Eye (tissue), 1 donor: Measurements from ENCODE around the gene STX8.
A peak's percentile ranks its signal among the peaks of the same experiment; 100 is the strongest.

Source experiments
- DNase-seq: peaks from one replicate; pipeline ENCODE4 v3.0.0-alpha.2; 2015

STX8 gene

DNA sequence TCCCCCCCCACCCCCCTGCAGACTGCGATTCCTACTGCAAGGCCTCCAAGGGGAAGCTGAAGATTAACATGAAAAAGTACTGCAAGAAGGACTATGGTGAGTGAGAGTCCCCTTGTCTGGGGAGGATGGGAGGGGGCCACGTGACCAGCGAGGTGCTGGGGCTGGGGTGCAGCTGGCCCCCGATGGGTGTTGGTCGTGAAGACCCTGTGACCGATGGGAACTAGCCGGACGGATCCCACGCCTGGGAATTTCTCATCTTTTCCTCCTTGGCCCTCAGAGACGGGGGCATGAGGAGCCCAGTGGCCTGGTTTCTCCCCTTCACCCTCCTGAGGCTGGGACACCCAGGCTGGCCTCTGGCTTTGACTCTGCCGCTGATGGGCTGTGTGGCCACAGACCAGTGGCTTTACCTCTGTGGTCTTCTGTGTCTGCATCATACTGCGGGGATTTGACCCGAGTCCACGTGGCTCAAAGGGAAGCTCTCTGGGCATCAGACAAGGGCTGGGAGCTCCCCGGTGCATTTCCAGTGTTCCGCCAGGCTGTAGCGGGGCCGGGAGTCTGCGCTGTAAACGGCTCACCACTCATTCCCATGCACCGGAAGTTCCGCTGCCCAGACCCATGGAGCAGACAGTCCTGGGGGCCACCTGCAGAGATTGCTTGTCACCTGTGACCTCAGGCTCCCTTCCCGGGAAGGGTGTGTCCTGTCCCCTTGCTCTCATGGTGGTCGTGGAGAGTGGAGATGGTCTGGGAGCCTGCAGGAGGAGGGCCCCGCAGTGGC, 354.3 kb downstream of the STX8 start:
- no peak for DNase-seq

DNA sequence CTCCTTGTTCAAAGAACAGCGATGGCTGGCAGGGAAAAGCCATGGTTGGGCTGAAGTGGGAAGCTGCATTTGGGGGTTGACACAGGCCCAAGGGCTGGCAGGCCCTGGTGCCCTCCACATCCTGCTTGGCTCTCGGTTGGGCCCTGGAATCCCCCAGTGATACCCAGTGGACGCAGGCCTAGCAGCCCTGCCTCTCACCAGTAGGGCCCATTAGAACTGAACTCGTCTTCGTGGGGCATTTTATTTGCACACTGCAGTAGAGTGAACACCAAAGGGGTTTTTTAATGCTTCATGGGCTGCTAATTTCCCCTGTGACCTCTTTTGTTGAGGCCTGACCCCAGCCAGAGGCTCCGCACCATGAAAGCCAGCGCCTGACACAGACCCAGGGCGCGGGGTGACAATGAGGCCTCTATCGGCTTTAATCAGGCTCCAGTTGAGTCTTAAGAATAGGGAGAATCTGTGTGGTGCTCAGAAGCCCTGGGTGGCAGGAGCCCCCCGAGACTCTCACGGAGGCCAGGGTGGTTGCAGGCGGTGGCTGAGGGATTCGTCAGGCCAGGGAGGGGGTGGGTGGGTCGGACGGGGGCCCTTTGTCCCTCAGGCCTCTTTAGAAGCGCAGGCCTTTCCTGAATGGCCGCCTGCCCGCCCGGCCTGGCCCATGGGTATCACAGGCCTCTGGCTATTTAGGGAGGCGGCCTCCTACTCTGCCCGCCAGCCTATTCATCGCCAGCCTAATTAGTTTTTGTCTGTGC, 355.0 kb downstream of the STX8 start:
- peak; percentile 87 for DNase-seq

DNA sequence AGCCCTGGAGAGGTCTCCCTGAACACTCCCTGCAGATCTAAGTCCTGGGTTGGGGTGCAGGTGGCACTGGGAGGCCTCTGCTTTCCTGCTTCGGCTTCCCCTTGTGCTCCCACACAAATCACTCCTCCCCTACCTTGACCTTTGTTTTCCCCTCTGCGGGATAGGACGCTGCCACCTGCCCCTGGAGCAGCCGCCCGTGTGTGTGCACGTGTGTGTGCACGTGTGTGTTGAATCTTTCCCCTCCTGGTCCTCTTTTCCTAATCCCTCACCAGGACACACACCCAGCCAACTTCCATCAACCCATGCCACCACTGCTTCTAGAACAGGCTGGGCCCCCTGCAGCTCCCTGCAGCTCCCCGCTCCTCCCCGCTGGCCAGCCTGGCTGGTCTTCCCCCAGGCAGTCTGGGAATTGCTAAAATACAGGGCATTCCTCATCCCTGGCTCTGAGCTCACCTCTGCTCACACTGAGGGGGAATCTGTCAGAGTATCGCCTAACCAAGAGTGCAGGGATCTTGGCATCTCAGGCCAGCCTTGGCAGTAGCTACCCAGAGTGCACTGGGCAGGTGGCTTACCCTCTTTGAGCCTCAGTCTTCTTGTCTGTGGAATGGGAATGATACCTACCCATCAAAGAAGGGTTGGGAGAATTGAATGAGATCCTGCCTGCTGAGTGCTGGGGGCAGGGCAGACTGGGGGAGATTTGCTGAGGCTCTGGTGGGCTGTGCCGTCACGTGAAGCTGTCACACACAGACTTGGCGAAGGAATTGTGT, 355.8 kb downstream of the STX8 start:
- no peak for DNase-seq

DNA sequence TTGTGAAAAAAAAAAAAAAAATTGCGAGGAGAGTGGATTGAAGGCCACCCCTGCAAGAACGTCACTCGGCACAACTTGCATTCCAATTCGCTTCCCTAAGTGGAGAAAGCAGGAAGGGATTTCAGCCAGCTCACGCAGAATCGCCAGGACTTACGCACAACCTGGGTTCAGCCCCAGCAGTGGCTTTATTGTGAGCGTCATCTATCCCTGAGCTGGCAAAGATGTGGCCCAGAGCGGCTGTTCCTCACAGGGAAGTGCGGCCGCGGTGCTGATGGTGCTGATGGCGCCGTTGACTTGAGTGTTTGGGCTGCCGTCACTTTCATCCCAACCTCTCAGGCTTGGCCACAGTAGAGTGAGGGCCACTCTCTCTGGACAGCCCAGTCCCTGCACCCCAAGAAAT, 356.7 kb downstream of the STX8 start:
- no peak for DNase-seq

DNA sequence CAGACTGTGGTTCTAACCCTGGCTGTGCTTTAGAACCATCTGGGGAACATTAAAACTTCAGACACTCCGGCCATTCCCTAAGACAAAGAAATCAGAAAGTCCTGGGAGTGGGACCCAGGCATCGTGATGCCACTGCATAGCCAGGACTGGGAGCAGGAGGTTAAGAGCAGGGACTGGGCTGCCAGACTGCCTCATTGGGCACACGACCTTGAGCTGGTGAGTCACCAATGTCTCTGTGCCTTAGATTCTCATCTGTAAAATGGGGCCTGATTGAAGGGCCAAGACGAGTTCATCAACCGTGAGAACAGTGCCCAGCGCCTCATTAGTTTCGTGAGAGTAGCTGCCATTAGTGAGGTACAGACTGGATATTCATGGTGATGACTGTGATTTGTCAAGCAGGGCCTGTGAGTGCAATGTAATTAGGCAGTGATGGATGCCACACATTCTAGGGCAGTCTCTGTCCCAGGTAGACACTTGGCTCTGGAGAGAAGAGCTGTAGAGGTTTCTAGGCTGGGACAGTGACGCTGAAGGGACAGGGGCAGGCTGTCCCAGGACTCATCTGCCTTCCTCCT, 357.5 kb downstream of the STX8 start:
- DNase-seq: no peak

DNA sequence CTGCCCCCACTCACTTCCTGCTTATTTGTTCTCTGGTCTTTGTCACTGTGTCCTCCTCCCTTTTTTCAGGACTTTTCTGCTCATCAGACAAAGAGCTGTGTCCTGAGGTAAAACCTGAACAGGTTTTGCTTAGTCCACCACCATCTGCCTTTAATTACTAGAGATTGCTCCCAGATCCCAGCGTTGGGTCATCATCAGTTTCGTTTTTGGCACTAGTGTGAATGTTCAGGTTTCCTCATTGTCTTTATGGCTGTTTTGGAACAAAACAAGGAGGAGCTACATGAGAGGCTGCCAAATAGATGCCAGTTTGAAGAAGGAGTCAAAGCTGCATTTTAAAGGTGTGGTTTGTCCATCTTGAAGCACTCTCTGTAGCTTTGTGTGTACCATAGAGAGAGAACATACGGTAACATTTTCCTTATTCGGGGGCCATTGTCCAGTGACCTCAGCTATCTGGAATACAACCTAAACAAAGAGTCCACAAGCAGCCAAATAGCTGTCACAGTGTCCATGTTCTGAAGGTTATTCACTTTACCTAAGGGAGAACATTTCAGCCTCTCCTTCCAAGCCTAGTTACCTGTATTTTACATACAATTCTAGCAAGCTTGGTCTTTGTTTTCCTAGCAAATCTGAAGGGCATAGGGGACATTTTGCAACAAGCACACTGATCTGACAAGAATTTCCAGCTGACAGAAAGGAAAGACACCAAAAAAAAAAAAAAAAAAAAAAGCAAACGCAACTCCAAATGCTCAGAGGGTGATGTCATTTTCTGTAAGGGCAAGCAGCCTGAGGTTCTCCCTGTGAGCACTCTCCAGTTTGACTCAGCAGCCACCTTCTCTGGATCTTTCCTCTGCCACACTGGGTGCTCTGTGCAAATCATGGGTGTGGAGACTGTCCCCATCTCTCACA, 358.2 kb downstream of the STX8 start:
- no peak for DNase-seq

DNA sequence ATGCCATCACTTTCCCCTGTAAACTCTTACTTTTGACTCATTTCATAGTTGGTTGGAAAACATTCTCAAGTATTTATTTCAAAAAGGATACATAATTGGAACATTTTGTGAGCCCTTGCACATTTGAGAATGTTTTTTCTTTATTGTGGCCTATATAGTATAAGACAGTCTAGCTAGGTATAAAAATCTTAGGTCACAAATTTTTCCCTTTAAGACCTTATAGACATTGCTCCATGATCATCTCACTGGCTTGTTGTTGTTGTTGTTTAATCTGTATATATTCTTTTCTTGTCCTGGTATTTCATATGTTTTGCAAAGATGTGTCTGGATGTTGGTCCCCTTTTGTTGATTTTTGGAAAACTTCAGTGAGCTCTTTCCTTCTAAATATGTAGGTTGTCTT, 360.2 kb downstream of the STX8 start:
- DNase-seq: no peak

DNA sequence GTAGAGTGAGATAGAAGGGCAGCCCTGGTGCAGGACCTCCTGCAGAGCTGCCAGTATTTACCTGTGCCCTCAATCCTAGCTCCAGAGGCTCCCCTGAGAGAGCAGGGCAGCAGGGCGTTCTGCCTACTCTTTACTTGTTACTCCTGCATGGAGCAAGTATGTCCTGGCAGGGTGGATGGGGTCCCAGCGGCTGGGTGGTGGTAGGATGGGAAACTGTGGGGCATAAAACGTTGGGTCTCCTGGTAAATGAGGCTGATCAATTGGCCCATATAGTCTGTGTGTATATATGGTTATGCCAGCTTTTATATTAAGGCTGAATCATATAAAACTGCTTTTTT, 362.3 kb downstream of the STX8 start:
- DNase-seq: no peak

DNA sequence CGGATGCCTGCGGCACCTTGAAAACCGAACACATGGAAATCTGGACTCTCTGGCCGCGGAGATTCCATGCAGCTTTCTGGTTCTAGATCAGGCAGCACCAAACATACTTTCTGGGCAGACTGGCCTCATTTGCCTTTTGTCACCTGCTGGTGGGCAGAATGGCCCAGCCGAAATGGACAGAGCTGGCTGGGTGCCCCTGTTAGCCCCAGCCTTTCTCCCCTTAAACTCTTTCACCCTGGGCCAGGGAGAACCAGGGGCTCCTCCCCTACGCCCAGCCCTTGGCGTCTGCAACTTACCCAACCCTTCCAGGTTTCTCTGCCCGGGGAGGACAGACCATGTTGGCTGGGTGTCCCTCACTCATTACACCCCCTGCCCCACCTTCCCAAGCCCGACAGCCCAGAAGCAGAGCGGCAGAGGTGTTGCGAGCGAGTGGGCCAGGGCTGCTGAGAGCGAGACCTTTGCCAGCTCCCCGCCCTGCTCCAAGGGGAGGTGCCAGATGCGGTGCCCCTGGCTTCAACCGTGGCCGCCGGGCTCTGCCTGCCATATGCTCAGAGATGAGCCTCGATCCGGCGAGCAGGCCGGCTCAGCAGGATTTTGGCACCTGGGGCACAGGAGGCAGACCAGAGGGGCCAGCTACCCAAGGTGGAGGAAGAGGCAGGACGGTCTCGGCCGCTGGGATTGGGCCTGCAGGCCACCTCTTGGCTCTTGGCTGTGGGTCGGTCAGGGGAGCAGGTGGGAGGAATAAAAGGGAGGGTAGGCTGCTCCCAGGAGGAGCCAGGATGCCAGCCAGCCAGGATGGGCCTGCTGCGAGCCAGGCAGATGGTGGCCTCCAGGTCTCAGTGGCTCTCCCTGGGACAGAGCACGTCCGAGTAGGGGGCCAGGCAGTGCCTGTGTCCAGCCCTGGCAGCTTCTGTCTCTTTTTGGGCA, 363.0 kb downstream of the STX8 start:
- no peak for DNase-seq

DNA sequence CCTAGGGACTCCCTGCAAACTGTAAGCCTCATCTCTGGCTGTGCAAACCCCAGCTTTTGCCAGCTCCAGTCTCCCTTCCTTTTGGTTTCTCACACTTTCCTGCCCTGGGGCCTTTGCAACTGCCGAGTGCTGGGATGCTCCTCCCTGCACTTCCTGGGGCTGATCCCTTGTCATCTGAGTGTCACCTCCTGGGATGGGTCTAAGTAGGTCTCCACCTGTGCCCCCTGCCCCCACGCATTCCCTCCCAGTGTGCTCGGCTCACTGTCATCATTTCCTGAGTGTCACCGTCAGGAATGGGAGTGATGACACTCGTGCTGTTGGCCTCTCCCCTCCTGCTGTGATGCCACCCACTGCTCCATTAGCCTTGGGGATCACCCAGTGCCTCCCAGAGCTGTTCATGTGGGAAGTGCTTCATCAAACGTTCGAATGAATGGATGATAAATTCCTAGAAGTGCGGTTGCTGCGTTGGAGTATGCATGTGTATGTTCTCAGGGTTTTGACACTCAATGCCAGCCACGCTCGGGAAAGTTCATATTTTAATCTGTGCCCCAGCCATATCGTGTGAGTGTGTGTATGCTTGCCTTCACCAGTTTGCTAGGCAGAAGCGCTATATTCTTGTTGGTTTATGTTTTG, 364.4 kb downstream of the STX8 start:
- DNase-seq: no peak

DNA sequence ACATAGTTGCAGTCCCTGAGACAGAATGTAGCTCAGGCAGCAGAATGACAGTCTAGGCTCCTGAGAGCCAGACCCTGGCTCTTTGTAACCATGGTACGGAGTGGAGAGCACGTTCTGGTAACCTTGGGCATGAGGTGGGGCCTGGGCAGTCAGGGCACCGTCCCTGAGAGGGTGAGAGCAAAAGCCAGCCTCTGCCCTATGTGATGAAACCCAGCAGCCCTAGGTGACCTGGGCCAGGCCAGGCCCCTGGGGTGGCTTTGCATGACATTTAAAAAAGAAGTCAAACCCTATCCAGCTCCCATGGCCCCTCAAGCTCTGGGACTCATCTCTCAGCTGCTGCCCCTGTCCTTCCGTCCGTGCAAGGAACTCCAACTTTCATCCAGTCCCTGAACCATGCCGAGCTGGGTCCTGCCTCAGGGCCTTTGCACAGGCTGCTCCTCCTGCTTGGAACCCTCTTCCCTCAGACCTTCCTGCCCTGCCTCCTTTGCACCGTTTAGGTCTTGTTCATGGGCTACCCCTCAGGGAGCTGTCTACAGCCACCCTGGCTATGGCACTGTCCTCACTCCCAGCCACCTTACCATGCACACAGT, 365.7 kb downstream of the STX8 start:
- no peak for DNase-seq

DNA sequence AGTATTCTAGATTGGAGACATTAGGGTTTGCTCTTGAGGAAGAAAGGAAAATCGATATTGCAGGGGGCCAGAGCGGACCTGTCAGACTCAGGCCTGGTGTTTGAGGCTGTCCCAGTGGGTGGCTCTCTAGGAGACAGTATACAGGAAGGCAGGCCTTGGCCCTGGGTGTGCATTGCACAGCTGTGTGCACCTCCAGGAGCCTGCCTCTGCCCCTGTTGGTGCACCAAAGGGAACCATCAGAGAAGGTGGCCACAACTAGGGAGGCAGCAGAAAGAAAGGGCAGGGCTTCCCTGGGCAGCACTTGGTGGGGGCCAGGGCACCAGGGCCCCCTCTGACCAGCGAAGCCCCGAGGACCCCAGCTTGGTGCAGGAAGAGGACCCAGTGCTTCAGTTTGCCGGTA, 366.3 kb downstream of the STX8 start:
- DNase-seq: no peak

DNA sequence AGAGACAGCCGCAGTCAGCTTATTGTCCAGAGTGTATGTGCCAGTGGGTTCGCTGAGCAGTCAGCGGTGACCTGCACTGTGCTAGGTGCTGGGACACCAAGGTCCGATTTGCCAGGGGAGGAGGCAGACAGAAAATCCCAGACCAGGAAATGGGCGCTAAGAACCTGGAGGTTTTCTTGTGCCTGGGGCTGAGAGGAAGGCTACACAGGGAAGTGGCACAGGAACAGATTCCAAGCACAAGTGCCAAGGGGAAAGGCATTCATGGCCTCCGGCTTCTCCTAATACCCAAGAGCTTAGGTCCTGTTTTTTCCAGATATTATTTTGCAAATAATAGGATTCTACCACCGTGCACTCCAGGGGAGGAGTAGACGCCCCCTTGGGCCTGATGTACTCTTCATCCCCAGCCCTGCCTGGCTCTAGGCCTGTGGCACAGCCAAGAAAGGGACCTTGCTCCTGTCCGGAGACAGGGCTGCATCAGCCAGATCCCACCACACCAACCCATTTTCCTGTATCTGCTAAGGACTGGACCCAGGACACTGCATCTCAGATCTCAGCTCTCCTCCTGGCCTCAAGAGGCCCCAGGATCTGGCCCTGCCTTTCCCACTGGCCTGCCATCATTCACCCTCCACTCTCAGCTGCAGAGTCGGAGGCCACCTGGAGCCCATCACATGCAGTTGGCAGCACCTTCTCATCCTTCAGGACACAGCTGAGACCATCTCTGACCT, 367.1 kb downstream of the STX8 start:
- no peak for DNase-seq

DNA sequence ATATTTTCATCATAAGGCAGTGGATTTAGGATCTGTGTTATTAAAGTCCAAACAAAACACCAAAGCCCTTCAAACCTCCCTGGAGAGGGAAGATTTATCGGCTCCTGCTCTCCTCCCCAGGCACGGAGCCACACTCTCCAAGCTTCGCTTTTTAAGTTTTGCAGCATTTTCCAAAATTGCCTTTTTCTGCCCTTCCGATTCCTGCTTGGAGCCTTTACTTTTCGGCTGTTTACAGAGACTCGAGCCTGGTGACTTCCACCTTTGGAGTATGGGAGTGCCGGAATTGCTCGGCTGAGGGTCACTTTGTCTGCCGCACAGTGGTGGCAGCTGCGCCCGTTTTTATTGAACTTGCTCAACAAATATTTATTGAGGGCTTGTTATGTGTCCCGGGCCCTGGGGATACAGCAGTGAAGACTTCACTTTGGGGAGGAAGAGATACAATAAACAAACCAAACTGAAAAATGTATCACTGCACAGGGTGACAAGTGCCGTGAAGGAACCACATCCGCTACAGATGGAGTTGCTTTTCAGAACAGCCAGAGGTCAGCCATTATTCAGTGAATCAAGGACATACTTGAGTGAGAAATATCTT, 368.8 kb downstream of the STX8 start:
- DNase-seq: no peak

DNA sequence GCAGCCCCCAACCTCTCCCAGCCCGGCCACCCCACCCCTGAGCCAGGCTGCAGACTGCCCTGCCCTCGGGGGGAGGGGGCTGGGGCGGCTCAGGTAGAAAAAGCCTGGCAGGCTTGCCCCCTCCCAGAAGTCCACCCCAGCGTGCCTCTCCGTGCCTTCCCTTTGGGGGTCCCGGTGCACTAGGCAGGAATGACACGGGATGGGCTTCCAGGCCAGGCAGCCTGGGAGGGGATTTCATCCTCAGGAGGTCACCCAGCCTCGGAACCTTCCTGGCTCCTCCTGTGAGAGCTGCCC, 369.3 kb downstream of the STX8 start:
- DNase-seq: no peak

DNA sequence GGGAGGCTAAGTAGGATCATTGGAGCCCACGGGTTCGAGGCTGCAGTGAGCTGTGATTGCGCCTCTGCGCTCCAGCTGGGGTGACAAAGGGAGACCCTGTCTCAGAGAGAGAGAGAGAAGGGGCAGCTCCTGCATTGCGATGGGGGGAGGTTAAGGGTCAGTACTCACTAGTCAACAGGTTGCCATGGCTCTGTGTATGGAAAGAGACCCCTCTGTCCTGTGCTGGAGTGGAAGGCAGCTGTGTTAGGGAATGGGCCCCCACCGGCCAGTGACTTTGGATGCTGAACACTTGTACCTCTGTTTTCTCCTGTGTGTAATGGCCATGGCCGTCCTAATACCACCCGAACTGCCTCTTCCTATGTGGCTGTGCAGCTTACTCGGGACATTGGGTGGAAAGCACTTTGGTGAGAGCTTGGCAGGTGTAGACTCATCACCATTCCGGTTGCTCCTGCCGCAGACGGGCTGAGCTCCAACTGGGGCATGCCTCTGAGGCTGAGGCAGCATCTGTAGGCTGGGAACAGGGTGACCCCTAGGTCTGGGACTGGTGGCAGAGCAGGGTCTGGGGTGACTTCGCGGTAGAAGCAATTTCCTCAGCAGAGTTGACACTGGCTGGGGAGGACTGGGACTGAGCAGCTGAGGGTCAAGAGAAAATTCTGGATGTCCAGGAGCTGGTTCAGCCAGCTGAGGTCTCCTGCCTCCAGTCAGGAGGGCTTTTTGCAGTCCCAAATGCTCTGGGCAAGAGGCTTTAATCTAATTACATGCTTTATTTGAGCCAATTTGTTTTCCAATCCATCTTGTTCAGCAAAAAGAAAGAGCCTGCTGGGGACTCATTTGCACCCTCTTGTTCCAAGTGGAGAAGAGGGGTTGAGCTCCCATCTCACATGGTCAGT, 369.9 kb downstream of the STX8 start:
- peak; percentile 58 for DNase-seq

DNA sequence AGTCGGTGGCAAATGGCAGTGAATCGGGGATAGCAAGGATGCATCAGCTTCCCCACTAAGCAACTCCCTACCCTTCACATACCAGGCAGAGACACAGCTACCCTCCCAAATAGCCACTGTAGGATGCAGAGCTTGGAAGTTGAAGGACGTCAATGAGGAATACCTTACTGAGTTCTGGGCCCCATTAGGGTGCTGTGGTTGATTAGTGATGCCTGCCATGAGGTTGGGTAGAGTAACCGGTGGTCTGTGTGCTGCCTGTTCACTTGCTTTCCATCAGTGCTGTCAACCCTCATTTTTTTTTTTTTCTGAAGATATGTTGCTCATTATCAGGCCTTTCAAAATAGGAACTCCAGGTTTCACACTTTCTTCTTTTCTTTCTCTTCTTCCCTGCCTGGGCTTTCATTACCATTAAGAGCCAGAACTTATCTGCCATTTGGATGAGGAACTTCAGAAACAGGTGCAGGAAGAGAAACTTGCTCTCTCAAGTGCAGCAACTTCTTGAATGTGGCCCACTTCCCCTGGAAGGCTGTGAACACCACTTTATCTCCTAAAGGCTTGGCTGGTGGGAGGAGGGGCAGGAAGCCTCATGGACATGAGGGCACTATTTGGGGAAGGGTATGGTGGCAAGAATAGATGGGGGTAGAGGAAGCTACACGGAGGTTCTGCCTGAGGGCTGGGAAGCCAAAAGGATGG, 370.8 kb downstream of the STX8 start:
- DNase-seq: no peak
